Thymus (tissue), 11 donors: ENCODE measurements around the gene EEIG1. TPM values are rescaled to one million over a fixed set of nuclear protein-coding genes. Genes with fewer than 3 reads are reported as not detected.
A peak's percentile ranks its signal among the peaks of the same experiment; 100 is the strongest.

ENCODE experiments used
- DNase-seq, 9 donors: peaks; one replicate each; pipeline ENCODE4 v3.0.0-alpha.2; 2013; ENCODE audit warnings: low spot score in 9 of 9, low read depth in 6 of 9, missing footprints in 1 of 9
- H3K27ac ChIP-seq, 2 donors: one replicate each; pipeline ENCODE4 v1.5.1; 2013; ENCODE audit warnings: control low read depth in 1 of 2, low read depth in 1 of 2, low read length in 1 of 2, mild to moderate bottlenecking in 1 of 2, moderate library complexity in 1 of 2
- H3K27me3 ChIP-seq, 2 donors: one replicate each; pipeline ENCODE4 v1.5.1; 2013; ENCODE audit warnings: low read length in 1 of 2; ENCODE audit not compliant: control insufficient read depth in 2 of 2, insufficient read depth in 1 of 2
- H3K36me3 ChIP-seq, 2 donors: one replicate each; pipeline ENCODE4 v1.5.1; 2013; ENCODE audit warnings: low read length in 1 of 2, mild to moderate bottlenecking in 1 of 2, moderate library complexity in 1 of 2; ENCODE audit not compliant: control insufficient read depth in 2 of 2, insufficient read depth in 2 of 2
- H3K4me1 ChIP-seq, 2 donors: one replicate each; pipeline ENCODE4 v1.5.1; 2013; ENCODE audit warnings: low read length in 2 of 2; ENCODE audit not compliant: control insufficient read depth in 2 of 2, insufficient read depth in 2 of 2
- H3K4me3 ChIP-seq, 2 donors: one replicate each; pipeline ENCODE4 v1.5.1; 2013; ENCODE audit warnings: low read length in 2 of 2, control low read depth in 1 of 2, mild to moderate bottlenecking in 1 of 2
- H3K9me3 ChIP-seq, 2 donors: one replicate each; pipeline ENCODE4 v1.5.1; 2013; ENCODE audit warnings: low read length in 1 of 2, mild to moderate bottlenecking in 1 of 2; ENCODE audit not compliant: control insufficient read depth in 2 of 2, insufficient read depth in 1 of 2
- WGBS: extraction: QIAGEN DNeasy Blood & Tissue Kit; methylation state at CpG from one replicate; pipeline ENCODE4 v1.1.7; 2013; 5-methylcytosine and 5-hydroxymethylcytosine counted together
- polyA plus RNA-seq: library from polyadenylated mRNA; stranded (reverse); fragments of 200-250 nt; gene quantifications from one replicate; pipeline ENCODE4 v1.2.3, GENCODE V29; 2013
- total RNA-seq: library from RNA; stranded (reverse); fragments of 120-200 nt; gene quantifications from one replicate; pipeline ENCODE4 v1.2.4, GENCODE V29; 2013
- donor health status: healthy.

Gene EEIG1
- total and polyA plus RNA-seq, 2 donors, result 12.9 to 51.4 TPM

DNA sequence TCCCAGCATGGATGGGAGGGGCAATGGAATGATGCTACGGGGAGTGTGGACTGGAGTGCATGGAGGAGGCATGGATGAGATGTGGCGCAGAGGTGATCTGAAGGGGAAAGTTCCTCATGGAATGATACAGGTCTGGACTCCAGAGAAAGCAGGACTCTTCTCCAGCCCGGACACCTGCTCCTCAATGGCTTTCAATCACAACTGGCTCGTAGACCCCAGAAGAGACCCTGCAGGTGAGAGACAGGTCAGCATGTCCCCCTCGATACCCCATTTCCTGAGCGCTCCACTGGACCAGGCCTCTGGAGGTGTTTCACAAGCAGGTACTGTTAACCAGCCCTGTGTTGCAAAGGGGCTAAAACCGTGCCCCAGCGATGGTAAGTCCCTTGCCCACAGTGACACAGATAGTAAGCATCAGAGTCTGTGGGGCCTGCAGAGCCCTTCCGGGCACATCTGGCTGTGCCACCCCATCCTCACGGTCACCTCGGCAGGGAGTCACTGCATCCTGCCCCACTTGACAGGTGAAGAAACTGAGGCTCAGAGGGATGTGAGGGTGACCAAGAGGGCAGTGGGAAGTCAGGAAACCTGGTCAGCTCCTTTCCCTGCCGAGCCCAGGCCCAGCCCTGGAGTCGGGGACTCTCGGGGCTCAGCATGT, 37.7 kb downstream of the EEIG1 start:
- peak overlapping the region in 1 of 2 donors; percentile 50 for H3K27ac ChIP-seq
- peaks cover 74 to 85% of the 10 kb centered on the region in 2 donors for H3K36me3 ChIP-seq

DNA sequence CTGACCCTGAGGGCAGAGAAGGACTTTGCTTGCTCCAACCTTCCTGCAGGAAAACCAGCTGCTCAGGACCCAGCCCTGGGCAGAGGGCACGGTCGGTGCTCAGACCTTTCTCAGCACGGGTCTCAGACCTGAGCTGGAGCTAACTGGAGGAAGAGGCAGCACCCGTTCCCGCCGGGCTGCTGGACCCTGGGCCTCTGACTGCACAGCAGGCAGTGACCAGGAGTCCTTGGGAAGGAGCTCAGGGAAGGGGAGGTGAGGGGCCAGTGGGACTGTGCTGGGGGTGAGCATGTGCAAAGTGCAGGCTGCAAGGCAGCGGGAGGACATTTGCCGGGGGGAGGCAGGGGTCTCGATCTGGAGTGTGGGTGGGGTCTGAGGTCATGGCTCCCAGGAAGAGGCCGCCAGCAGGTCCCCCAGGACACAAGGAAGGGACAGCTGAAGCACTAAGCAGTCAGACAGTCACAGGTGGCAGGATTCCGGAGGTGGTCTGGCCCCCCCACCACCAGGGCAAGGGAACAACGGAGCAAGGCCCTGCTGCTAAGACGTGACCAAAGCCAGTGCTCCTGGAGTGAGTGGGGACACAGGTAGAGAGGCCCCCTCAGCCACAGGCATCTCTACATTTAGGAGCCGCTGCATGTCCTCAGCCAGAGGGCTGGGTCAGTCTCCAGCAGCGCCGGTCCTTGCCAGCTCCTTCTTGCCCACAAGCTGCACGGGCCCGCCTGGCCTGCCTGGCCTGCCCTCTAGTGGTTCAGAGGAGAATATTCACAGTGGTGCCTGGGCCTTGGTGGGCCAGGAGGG, 38.4 kb downstream of the EEIG1 start:
- Histone ChIP-seq H3K9me3 (peaks cover 0 to 10% of the 10 kb centered on the region in 2 donors), H3K4me1 (peaks cover 6 to 51% of the 10 kb centered on the region in 2 donors), H3K36me3 (peaks cover 66 to 79% of the 10 kb centered on the region in 2 donors), H3K27me3 (no peaks in the 10 kb centered on the region), H3K4me3 (no peak overlapping the region), H3K27ac (no peak overlapping the region)
- DNase-seq, result peak in 2 of 9 donors; percentile 56 to 62
- 85% methylated on average over 18 of the region's 18 CpGs for WGBS

More for the DNA sequence above, 37.7 kb downstream of the EEIG1 start:
- WGBS, result 89% methylated on average over 14 of the region's 14 CpGs
- peaks cover 1 to 52% of the 10 kb centered on the region in 2 donors for H3K4me1 ChIP-seq
- peaks cover 0 to 10% of the 10 kb centered on the region in 2 donors for H3K9me3 ChIP-seq
- no peak overlapping the region for H3K4me3 ChIP-seq
- DNase-seq, result no peak
- no peaks in the 10 kb centered on the region for H3K27me3 ChIP-seq

GRCh38 chr9:127941961-127942215, 38.9 kb downstream of the EEIG1 start:
- Histone ChIP-seq H3K4me1 (peaks cover 9 to 51% of the 10 kb centered on the region in 2 donors), H3K27me3 (no peaks in the 10 kb centered on the region), H3K36me3 (peaks cover 63 to 74% of the 10 kb centered on the region in 2 donors), H3K27ac (no peak overlapping the region), H3K4me3 (no peak overlapping the region), H3K9me3 (peaks cover 0 to 10% of the 10 kb centered on the region in 2 donors)
- DNase-seq, result no peak
- 94% methylated on average over 3 of the region's 3 CpGs for WGBS

DNA sequence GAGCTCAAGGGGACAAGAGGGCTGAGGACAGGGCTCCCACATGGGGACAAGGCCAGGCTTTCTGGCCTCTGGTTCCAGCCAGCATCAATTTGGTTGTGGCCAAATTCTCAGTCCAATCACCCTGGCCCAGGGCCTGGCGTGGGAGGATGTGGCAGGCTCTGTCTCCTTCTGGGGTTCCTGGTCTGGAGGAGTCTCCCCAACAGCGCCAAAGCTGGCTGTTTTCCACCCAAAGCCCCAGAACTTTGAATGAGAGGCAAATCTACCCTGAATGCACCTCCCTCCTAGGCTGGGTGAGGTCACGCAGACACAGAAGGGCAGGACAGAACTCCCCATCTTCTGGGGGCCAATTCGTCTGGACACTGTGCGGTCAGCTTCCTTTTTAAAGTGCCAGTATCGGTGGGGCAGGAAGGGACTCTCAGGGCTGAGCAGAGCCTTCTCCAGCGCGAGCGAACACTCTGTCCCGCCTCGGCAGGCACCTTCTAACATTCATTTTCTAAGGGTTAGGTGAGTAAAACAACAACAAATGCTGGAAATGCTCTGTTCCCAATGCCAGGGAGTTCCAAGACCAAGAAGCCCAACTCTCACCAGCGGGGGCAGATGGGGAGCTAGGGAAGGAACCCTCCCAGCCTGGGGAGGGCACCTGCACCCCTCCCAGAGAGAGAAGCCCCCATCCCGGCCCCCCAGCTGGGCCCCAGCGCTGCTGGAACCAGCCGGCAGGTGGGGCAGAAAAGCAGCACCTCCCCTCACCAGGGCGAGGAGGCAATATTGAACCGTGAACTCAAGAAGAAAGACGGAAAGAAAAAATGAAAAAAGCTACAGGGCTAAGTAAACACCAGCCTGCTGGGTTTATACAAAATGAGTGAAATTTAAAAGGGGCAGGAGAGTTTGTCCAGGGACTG, 39.5 kb downstream of the EEIG1 start:
- Histone ChIP-seq H3K4me1 (peaks cover 15 to 51% of the 10 kb centered on the region in 2 donors), H3K36me3 (peaks cover 57 to 68% of the 10 kb centered on the region in 2 donors), H3K4me3 (no peak overlapping the region), H3K27me3 (no peaks in the 10 kb centered on the region), H3K27ac (no peak overlapping the region), H3K9me3 (peaks cover 0 to 7% of the 10 kb centered on the region in 2 donors)
- no peak for DNase-seq
- WGBS, result 94% methylated on average over 18 of the region's 18 CpGs

GRCh38 chr9:127940593-127940992, 40.2 kb downstream of the EEIG1 start:
- Histone ChIP-seq H3K4me3 (no peak overlapping the region), H3K36me3 (peaks cover 50 to 66% of the 10 kb centered on the region in 2 donors), H3K27me3 (no peaks in the 10 kb centered on the region), H3K9me3 (peaks cover 0 to 6% of the 10 kb centered on the region in 2 donors), H3K4me1 (peaks cover 20 to 56% of the 10 kb centered on the region in 2 donors), H3K27ac (no peak overlapping the region)
- 97% methylated on average over 4 of the region's 4 CpGs for WGBS
- DNase-seq, result no peak

DNA sequence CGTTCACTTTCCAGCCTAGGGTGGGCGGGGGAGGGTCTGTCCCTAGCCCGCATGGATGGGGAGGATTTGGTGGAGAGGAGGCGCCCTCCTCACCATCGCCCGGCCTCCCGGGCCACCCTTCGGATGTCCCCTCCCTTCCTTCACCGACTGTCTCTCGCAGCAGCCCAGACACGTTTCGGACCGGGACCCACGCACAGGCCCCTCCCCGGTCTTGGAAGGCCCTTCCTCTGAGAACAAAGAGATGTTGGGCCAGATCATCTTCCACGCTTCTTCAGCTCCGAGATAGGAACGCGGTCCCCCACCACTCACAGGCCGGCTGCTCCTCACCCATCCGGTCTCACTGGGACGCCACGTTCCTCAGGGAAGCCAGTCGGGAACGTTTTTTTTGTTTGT, 42.5 kb downstream of the EEIG1 start:
- no peak for DNase-seq
- no peaks in the 10 kb centered on the region for H3K27me3 ChIP-seq
- H3K36me3 ChIP-seq, result peaks cover 33 to 54% of the 10 kb centered on the region in 2 donors
- WGBS, result 85% methylated on average over 25 of the region's 25 CpGs
- H3K27ac ChIP-seq, result peak overlapping the region; percentile 59 to 81
- H3K9me3 ChIP-seq, result peaks cover 0 to 5% of the 10 kb centered on the region in 2 donors
- peak overlapping the region in 1 of 2 donors; percentile 64 for H3K4me3 ChIP-seq
- peaks cover 20 to 49% of the 10 kb centered on the region in 2 donors for H3K4me1 ChIP-seq

DNA sequence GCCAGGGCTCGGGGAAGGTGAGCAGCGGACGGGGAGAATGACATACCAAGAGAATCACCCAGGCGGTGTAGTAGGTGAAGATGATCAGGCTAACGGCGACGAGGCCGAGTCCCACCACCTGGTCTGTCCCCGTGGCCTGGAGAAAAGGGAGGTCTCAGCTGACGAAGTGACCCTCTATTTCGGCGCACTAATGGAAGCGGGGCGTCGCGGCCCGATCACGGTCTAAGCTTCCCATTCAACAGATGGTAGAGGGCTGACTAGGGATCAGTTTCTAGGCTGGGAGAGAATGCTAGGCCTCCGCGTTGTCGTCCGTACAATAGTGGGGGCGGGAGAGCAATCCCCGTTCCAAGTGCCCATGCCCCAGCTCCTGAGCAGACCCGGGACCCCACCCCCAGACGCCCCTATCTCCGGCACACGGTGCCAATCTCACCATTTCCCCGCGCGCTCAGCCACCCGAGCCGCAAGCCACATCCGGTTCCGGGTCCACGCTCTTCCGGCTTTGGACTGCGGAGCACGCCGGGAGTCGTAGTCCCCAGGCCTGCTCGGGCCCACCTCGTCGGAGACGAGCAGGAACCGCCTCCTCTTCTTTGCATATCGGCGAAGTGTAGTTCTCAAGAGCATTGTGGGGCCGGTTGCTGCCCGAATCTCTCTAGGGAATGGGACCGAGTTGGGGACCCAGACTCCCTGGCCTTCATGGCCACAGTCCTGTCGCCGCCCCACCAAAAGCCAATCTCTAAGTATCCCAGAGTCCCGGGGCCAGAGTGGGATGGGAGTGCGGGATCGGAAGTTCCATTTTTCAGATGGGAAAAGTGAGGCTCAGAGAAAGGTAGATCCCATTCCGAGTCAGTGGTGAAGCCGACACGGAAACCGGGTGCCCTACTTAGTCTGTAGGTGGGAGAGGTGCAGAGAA, 43.1 kb downstream of the EEIG1 start, which contains the start of gene DPM2:
DPM2 (minus strand) TSS at position 467 of the 910 bp plus-strand sequence; CDS start at position 433, 34 bp downstream.
- DNase-seq, result peak; percentile 74 to 95 (median 87)
- H3K27me3 ChIP-seq, result no peaks in the 10 kb centered on the region
- 9% methylated on average over 60 of the region's 60 CpGs for WGBS
- H3K4me3 ChIP-seq, result peak within 1 kb of the TSS; percentile 64 to 80
- peak within 1 kb of the TSS; percentile 59 to 81 for H3K27ac ChIP-seq
- peaks cover 26 to 48% of the 10 kb centered on the region in 2 donors for H3K36me3 ChIP-seq
- no peaks in the 10 kb centered on the region for H3K9me3 ChIP-seq
- H3K4me1 ChIP-seq, result peaks cover 20 to 42% of the 10 kb centered on the region in 2 donors

DNA sequence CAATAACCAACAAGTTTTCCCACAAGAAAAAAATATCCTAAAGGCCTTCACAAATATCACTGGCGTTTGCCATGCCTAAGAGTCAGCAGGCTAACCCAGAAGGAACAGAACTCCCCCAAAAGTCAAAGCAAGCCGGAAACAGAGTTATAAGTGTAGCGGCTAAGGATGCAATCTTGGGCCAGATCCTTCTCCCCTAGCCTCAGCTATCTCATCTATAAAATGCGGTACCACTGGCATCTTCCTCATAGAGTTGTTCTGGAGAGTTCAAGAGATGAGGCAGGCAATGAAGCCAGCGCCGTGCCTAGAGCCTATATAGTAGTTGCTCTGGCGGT, 43.8 kb downstream of the EEIG1 start:
- Histone ChIP-seq H3K4me1 (peaks cover 20 to 39% of the 10 kb centered on the region in 2 donors), H3K4me3 (peak overlapping the region; percentile 64 to 80), H3K27ac (no peak overlapping the region), H3K27me3 (no peaks in the 10 kb centered on the region), H3K36me3 (peaks cover 20 to 42% of the 10 kb centered on the region in 2 donors), H3K9me3 (no peaks in the 10 kb centered on the region)
- DNase-seq, result no peak
- WGBS, result 16% methylated on average over 7 of the region's 7 CpGs
